PC-3 (cell line): ENCODE results near the gene CHTF18.
"Not testable (repeated sequence)": the region's sequence is repeated elsewhere in the genome, so short reads cannot be mapped to it uniquely, and the experiment has no call there.

Experiments used
- CTCF ChIP-seq: fragments of 300-600 bp; sonication (generic); conservative IDR thresholded peaks from 2 replicates; pipeline ENCODE4 v1.5.1; 2017; ENCODE audit warnings: antibody characterized with exemption, low read depth, mild to moderate bottlenecking, low read length
- EZH2 ChIP-seq: fragments of 300-600 bp; sonication (generic); IDR thresholded peaks from one replicate; pipeline ENCODE4 v1.6.1; 2017; ENCODE audit warnings: antibody characterized with exemption, mild to moderate bottlenecking, low read length; ENCODE audit not compliant: unreplicated experiment
- EZH2phosphoT487 ChIP-seq: fragments of 300-600 bp; sonication (generic); IDR thresholded peaks from 2 replicates; pipeline ENCODE4 v1.6.1; 2018; ENCODE audit warnings: mild to moderate bottlenecking, antibody characterized with exemption, low read length, borderline replicate concordance

- not testable (repeated sequence) for TF ChIP-seq EZH2, CTCF, EZH2phosphoT487
These were observed 12.1 kb upstream of the CHTF18 start for GRCh38 chr16:776298-776697.
